Urothelium cell line (cell line): ENCODE results near the gene TSC1.
"Not testable (repeated sequence)": the region's sequence is repeated elsewhere in the genome, so short reads cannot be mapped to it uniquely, and the experiment has no call there.

ENCODE experiments used
- DNase-seq: peaks from one replicate; pipeline ENCODE4 v3.0.0; 2011; ENCODE audit warnings: low spot score, mixed read lengths
- FAIRE-seq: peaks from 2 replicates; lab custom pipeline; 2011; peaks lifted over from hg19 to GRCh38; lab: Jason Lieb, UNC

The TSC1 gene

GRCh38 chr9:132978112-132978450 is 33.7 kb upstream of the TSC1 start:
- FAIRE-seq (no peak), DNase-seq (no peak)

GRCh38 chr9:132976571-132976970 is 32.2 kb upstream of the TSC1 start:
- DNase-seq (no peak), FAIRE-seq (no peak)

- DNase-seq, result no peak
- FAIRE-seq, result no peak
Observed at GRCh38 chr9:132975961-132976360, 31.5 kb upstream of the TSC1 start.

- FAIRE-seq, result no peak
- DNase-seq, result no peak
Observed at GRCh38 chr9:132973713-132974112, 29.3 kb upstream of the TSC1 start.

- FAIRE-seq (no peak), DNase-seq (no peak)
Observed at GRCh38 chr9:132973166-132973565, 28.8 kb upstream of the TSC1 start.

GRCh38 chr9:132970324-132971062 is 26.1 kb upstream of the TSC1 start:
- no peak for DNase-seq
- no peak for FAIRE-seq

GRCh38 chr9:132969783-132970182 is 25.4 kb upstream of the TSC1 start:
- FAIRE-seq (no peak), DNase-seq (no peak)

GRCh38 chr9:132967908-132968307 is 23.5 kb upstream of the TSC1 start:
- FAIRE-seq, DNase-seq: not testable (repeated sequence)

GRCh38 chr9:132965478-132965877 is 21.1 kb upstream of the TSC1 start:
- FAIRE-seq (no peak), DNase-seq (no peak)

GRCh38 chr9:132961002-132961401 is 16.6 kb upstream of the TSC1 start:
- FAIRE-seq, result no peak
- DNase-seq, result no peak

- FAIRE-seq (no peak), DNase-seq (no peak)
Observed at GRCh38 chr9:132957805-132958204, 13.4 kb upstream of the TSC1 start.

- FAIRE-seq (no peak), DNase-seq (no peak)
Observed at GRCh38 chr9:132955768-132956167, 11.4 kb upstream of the TSC1 start.

- no peak for FAIRE-seq
Observed at GRCh38 chr9:132955123-132955522, 10.7 kb upstream of the TSC1 start.

GRCh38 chr9:132949709-132950108 is 5.3 kb upstream of the TSC1 start:
- FAIRE-seq (no peak), DNase-seq (no peak)

More at GRCh38 chr9:132955123-132955522, 10.7 kb upstream of the TSC1 start:
- no peak for DNase-seq

- no peak for DNase-seq
- FAIRE-seq, result no peak
Observed at GRCh38 chr9:132948482-132949050, 4.2 kb upstream of the TSC1 start.

GRCh38 chr9:132947756-132948155 is 3.3 kb upstream of the TSC1 start:
- DNase-seq (no peak), FAIRE-seq (no peak)

GRCh38 chr9:132946631-132947295 is 2.3 kb upstream of the TSC1 start:
- FAIRE-seq, result no peak
- peak; percentile 70 for DNase-seq

- FAIRE-seq, result no peak
- no peak for DNase-seq
Observed at GRCh38 chr9:132946211-132946610, 1.8 kb upstream of the TSC1 start.

GRCh38 chr9:132945186-132946130 is 1.0 kb upstream of the TSC1 start:
- DNase-seq (no peak), FAIRE-seq (no peak)

- FAIRE-seq (no peak), DNase-seq (peak; percentile 10)
Observed at GRCh38 chr9:132943651-132944293, 644 bp downstream of the TSC1 start.
